Astrocyte of the cerebellum (primary cell): Measurements from ENCODE around the gene PCDH9.

Source experiments
- DNase-seq: peaks from one replicate; pipeline ENCODE4 v3.0.0-alpha.2; 2011; ENCODE audit warnings: low read depth
- H3K4me3 ChIP-seq: 2 replicates; pipeline ENCODE4 v1.5.1; 2011; ENCODE audit warnings: mild to moderate bottlenecking, low read depth, low read length, moderate library complexity
- in situ Hi-C: cut with HindIII; loops from 2 replicates; pipeline ENCODE4 v1.10.0; 2017; ENCODE audit warnings: low sequenced_read_pairs
- TF ChIP-seq, protein P1 (sequence below): IDR thresholded peaks from 2 replicates; pipeline ENCODE4 v1.5.1; 2012; ENCODE audit warnings: low read length, low read depth, moderate library complexity, mild to moderate bottlenecking; ENCODE audit errors: missing control alignments

PCDH9 gene

GRCh38 chr13:66659286-66659685, 570.9 kb downstream of the PCDH9 start:
- in situ Hi-C loops = no loop called here
- H3K4me3 ChIP-seq = no peak overlapping the region
- TF ChIP-seq, protein P1, sequence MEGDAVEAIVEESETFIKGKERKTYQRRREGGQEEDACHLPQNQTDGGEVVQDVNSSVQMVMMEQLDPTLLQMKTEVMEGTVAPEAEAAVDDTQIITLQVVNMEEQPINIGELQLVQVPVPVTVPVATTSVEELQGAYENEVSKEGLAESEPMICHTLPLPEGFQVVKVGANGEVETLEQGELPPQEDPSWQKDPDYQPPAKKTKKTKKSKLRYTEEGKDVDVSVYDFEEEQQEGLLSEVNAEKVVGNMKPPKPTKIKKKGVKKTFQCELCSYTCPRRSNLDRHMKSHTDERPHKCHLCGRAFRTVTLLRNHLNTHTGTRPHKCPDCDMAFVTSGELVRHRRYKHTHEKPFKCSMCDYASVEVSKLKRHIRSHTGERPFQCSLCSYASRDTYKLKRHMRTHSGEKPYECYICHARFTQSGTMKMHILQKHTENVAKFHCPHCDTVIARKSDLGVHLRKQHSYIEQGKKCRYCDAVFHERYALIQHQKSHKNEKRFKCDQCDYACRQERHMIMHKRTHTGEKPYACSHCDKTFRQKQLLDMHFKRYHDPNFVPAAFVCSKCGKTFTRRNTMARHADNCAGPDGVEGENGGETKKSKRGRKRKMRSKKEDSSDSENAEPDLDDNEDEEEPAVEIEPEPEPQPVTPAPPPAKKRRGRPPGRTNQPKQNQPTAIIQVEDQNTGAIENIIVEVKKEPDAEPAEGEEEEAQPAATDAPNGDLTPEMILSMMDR = no peak
- no peak for DNase-seq

GRCh38 chr13:66657165-66657881, 572.8 kb downstream of the PCDH9 start:
- in situ Hi-C loops = no loop called here
- H3K4me3 ChIP-seq = no peak overlapping the region
- DNase-seq = peak; percentile 97
- TF ChIP-seq, protein P1 = no peak

GRCh38 chr13:66655847-66656454, 574.2 kb downstream of the PCDH9 start:
- TF ChIP-seq, protein P1 = no peak
- in situ Hi-C loops = no loop called here
- no peak overlapping the region for H3K4me3 ChIP-seq
- no peak for DNase-seq

DNA sequence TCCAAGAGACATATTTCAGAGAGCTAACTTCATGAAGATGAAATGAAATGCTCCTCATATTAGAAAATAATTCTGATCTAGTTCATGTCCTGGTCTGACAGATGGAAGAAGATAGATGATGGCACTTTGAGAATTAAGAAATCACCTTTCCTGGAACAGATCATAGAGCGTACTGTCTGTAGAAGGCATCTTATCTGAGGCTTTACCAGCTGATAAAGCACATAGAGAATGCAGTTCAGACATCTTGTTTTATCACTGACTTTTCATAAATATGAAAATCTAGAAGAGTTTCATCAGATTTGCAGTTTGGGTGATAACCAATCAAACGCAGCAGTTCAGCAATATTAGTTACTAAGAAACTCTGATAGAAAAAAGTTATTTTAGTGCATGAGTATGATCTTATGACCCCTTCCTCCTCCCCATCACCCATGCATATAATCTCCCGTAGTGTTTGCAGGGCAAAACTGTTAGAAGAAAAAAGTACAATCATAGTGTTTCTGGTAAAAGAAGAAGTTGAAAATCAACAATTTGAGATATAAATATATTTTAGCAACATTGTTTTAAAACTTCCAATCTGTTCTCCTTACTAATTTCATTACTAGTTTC, 585.2 kb downstream of the PCDH9 start:
- TF ChIP-seq, protein P1 = no peak
- no peak for DNase-seq
- in situ Hi-C loops = no loop called here
- no peak overlapping the region for H3K4me3 ChIP-seq

DNA sequence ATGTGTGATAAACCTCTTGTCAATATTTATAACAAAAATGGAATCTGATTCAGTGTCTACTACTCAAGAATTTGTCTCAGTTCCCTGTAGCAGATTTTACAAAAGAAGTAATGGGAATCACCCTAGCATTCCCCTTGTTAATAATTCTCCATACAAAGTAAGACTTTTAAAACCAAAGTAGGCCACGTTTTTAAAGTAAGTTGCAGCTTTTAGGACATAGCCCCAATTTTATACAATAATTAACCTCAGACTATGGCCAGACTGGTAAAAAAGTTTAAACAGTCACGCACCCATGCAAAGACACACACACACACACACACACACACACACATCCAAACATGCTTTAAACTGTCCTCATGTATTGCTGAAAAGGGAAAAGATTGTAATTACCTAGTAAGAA, 589.9 kb downstream of the PCDH9 start:
- DNase-seq = no peak
- no peak overlapping the region for H3K4me3 ChIP-seq
- in situ Hi-C loops = no loop called here
- TF ChIP-seq, protein P1 = no peak

DNA sequence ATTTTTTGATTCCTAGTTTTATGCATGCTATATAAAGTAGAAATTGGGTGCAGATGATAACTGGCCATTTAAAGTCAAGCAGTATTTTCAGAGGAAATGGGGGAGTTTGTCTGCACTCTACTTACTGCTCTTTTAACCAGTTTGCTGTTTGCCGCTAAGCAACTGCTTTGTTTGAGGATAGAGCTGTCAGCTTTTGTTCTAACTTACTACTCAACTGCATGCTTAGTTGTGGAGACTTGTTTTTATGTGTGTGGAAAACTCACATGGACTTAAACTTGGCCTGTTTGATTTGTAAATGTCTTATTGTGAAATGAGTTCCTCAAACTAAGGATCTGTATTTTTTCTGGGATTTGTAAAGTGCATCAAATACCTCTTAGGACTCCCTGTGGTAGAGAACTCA, 591.1 kb downstream of the PCDH9 start:
- DNase-seq = no peak
- TF ChIP-seq, protein P1 = no peak
- H3K4me3 ChIP-seq = no peak overlapping the region
- in situ Hi-C loops = no loop called here
